Stimulated activated CD4-positive, alpha-beta T cell treated with anti-CD3 and anti-CD28 coated beads, Interleukin-1b, Interleukin-23, amount 100 ng/mL, for 1 hour (primary cell): ENCODE measurements around the gene MYL11.
A peak's percentile ranks its signal among the peaks of the same experiment; 100 is the strongest.

ENCODE experiments used
- DNase-seq, 2 donors: peaks; one replicate each; pipeline ENCODE4 v3.0.0-alpha.2; 2020; ENCODE audit warnings: low read depth in 2 of 2

Gene MYL11

DNA sequence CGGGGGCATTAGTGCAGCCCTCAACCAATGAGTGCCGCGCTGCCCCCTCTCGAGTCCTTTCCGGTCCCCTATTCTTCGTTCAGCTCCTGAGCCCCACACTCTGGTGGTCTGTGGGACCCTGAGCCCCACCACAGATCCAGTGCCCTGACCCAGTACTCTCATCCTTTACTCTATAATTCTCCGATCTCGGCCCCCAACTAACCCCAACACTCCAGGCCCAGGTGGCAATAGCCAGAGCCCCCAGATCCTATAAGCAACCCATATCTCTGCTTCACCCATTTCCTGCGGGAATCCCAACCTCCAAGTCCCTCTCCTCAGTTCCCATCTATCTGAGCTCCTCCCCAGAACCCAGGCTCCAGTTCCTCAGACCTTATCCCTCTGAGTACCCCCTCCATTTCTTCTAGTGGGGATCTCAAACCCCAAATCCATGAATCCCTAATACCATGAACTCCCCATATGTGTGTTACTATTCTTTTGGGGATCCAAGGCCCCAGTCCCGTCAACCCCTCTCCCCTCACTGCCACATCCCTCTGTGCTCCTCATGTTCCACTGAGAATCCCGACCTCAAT is 3.3 kb upstream of the MYL11 start:
- DNase-seq = no peak

DNA sequence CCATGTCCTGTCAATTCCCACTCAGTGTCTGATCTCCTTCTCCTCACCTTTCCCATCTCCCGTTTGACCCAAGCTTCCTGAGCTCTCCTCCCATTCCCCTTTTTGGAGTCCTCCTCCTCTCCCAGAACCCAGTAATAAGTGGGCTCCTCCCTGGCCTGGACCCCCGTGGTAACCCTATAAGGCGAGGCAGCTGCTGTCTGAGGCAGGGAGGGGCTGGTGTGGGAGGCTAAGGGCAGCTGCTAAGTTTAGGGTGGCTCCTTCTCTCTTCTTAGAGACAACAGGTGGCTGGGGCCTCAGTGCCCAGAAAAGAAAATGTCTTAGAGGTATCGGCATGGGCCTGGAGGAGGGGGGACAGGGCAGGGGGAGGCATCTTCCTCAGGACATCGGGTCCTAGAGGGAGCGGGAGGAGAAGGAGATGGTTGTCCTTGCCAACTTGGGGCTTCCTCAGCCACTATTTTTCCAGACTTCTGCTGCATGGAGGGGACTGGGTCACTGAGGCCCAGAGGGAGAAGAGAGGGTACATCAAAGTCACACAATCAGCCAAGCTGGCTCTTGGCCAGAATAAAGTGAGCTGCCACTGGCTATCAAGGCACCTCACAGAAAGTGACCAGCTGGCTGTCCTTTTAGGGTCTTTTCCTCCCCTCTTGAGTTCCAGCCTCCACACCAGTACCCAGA is 2.4 kb upstream of the MYL11 start:
- no peak for DNase-seq

DNA sequence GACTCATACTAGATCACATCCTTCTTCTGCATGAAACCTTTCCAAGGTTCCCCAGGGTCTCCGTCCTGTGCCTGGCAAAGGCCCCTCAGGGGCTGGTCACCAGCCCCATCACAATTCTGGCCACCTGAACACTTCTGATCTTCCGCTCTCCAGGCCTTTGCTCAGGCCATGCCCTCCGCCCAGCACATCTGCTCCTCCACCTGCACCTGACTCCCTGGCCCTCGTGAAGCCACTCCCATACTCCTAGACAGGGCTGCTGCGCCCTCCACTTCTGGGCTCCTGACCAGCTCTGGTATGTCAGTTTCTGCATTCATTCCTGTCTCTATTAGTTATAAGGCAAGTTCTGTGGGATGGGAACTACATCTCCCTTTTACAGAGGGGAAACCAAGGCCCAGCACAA is 1.9 kb upstream of the MYL11 start:
- no peak for DNase-seq

DNA sequence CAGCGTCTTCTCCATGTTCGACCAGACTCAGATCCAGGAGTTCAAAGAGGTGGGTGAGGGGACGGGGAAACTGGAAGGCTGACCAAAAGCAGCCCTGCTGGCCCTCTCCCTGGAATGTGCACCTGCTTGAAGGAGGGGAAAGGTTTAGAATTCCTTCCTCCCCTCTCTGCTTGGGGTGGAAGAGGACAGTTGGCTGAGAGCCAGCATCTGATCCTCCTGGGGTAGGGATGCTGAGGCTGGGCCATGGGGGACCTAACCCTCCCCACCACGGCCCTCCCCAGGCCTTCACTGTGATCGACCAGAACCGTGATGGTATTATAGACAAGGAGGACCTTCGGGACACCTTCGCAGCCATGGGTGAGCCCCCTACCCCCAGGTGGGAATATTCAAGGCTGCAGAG is 1.3 kb downstream of the MYL11 start:
- no peak for DNase-seq

DNA sequence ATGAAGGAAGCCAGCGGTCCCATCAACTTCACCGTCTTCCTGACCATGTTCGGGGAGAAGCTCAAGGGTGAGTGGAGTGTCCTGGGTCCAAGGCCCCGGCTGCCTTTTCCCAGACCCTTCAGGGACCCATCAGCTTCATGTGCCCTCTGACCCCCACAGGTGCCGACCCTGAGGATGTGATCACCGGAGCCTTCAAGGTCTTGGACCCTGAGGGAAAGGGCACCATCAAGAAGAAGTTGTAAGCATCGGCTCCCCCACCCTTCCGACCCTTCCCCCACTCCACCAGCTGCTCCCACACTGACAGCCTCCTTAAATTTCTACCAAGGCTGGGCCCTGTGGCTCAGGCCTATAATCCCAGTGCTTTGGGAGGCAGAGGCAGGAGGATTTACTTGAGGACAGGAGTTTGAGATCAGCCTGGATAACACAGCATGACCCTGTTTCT is 1.9 kb downstream of the MYL11 start:
- DNase-seq = no peak

DNA sequence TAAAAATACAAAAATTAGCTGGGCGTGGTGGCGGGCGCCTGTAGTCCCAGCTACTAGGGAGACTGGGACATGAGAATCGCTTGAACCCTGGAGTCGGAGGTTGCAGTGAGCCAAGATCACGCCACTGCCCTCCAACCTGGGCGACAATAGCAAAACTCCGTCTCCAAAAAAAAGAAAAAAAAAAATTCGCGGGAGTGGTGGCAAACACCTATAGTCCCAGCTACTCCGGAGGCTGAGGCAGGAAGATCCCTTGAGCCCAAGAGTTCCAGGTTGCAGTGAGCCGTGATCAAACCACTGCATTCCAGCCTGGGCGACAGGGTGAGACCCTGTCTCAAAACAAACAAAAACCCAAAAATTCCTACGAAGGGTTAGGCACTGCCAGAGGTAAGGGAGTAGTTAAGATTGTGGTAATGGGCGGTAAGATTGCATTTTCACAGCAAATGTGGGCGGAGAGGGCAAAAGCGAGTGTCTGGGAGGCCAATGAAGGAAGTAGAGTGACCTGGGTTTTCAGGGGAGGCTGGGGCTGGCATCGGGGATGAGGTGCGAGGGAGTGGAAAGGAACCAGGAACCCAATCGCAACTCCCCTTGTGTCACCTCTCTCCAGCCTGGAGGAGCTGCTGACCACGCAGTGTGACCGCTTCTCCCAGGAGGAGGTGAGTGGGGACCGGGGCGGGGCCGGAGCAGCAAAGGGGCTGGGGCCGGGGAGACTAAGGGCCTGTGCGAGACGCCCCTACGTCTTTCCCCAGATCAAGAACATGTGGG is 2.6 kb downstream of the MYL11 start:
- no peak for DNase-seq

DNA sequence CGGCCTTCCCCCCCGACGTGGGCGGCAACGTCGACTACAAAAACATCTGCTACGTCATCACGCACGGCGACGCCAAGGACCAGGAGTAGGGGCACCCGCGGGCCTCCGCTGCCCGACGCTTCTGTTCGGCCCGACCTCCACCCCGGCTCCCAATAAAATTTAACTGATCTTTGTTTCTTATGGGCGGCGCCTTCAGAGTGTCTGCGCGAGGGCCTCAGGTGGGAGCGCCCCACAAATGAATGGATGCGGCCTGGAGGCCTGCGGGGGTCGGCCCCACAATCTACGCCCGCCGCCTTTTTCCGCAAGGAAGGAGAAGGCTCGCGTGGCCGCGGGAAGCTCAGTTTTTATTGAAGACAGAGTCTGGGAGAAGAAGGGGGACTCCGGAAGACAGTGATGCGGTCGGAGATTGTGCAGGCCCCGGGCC is 3.2 kb downstream of the MYL11 start:
- DNase-seq = peak; percentile 72 to 73

DNA sequence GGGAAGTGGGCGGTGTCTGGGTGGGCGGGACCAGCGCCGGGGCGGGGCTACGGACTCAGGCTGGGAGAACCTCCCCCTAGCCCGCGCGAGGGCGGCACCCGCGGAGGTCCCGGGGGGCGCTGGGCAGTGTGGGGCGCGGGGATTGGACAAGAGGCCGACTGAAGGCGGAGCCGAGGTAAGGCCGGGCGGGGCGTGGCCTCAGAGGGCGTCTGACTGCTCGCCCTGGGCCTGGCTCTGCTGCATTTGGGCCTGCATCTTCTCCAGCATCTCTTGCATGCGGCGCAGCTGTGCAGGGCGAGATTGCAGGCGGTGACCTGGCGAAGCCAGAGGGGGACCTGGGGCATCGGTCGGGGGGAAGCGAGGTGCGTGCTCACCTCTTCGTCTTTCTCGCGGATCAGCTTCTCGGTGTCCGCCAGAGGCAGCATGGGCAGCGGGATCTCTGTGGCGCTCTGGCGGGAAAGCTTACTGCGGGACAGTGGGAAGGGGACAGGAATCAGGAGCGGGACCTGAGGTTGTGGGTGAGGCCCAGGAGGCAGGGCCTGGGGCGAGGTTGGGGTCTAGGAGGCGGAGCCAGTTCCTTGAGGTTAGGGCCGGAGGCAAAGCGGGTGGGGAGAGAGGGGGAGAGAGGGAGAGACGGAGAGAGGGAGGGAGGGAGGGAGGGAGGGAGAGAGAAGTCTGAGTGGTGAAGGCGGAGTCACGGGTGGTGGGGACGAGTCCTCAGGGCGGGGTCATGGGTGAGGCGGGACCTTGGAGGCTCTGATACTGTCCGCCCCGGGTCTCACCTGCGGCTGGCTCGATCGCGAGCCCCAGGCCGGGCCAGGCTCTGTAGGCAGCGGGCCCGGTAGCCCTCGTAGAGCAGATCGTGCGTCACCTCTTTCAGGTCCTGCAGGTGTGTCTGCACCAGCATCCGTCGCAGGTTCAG is 3.9 kb downstream of the MYL11 start:
- peak; percentile 99 to 100 for DNase-seq

DNA sequence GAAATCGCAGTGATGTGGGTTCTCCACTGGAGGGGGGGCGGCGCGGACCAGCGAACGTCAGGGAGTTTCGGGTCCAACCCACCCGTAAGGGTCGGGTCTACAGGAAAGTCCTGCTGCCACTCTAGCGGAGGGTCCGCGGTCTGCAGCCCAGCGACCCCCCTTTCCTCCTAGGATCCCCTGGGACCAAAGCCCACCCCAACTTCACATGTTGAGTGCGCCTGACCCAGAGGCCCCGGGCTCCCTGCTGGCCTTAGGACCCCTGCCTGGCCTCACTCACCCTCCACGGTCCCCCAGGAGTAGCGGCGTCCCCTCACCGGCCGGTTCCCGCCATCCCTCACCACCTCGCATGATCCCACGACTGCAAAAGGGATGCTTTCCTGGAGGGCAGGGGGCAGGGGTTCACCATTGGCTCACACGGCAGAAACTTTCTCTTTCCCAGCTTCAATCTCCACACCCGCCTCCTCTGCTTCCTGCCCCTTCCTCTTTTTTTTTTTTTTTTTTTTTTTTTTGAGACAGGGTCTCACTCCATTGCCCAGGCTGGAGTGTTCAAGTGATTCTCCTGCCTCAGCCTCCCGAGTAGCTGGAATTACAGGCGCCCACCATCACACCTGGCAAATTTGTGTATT is 4.7 kb downstream of the MYL11 start:
- DNase-seq = no peak

DNA sequence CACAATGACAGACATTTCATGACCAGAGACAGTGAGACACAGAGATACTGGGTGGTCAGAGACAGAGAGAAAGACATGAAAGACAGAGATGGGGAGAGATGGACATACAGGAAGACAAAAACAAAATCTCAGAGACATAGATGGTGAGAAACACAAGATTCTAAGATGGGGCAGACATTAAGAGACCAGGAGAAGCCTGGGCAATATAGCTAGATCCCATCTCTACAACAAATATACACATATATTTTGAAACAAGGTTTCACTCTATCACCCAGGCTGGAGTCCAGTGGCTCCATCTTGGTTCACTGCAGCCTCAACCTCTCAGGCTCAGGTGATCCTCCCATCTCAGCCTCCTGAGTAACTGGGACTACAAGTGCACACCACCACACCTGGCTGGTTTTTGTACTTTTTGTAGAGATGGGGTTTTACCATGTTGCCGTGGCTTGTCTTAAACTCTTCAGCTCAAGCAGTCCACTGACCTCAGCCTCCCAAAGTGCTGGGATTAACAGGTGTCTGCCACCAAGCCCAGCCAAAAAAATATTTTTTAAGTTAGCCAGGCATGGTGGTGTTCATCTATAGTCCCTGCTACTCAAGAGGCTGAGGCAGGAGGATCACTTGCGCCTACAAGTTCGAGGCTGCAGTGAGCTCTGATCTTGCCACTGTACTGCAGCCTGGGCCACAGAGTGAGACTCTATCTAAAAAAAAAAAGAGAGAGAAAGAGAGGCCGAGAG is 5.6 kb downstream of the MYL11 start:
- DNase-seq = no peak

DNA sequence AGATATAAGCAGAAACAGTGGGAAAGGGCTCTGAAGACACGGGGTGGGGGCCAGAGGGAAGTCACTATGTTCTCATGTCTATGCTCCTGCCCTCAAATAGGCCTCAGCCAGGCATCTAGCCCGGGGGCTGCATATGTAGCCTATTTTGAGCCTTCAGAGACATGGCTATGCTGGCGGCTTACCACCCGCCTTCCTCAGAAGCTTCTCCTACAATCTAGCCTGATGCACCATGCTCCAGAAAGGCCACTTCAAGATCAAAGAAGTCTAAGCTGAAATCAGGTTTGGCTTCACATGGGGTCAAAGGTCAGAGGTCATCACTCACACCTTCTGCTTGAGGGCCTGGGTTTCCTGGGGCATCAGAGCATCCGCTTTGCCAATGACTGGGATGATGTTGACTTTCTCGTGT is 6.2 kb downstream of the MYL11 start:
- no peak for DNase-seq

DNA sequence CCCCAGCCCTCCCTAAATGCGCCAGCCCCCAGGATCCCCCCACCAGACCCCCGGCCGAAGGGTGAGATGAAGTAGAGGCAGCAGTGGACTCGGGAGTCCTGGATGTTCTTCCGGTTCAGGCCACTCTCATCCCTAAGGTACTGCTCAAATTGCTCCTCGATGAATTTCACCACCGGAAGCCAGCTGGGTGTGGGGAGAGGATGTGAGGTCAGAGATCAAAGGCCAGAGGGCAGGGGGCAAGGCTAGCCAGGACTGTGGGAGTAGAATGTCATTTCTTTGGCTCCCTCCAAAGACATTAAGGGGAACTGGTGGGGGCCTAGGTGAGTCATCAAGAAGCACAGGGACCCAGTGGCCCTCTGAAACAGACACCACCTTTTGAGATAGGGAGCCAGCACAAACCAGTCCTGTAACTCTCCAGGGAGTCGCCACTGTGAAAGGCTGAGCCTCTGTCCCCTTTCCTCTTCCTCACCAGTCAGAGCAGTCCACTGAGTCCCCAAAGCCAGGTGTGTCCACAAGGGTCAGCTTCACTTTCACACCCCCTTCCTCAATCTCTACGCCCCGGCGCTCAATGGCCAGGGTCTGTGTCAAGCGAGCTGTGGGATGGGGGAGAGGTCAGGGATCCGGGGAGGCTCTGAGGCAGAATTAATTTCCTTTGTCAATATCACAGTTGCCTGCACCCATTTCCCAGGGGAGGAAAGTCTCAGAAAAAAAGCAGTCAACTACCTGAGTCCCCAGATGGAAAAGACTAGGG is 6.9 kb downstream of the MYL11 start:
- DNase-seq = no peak

DNA sequence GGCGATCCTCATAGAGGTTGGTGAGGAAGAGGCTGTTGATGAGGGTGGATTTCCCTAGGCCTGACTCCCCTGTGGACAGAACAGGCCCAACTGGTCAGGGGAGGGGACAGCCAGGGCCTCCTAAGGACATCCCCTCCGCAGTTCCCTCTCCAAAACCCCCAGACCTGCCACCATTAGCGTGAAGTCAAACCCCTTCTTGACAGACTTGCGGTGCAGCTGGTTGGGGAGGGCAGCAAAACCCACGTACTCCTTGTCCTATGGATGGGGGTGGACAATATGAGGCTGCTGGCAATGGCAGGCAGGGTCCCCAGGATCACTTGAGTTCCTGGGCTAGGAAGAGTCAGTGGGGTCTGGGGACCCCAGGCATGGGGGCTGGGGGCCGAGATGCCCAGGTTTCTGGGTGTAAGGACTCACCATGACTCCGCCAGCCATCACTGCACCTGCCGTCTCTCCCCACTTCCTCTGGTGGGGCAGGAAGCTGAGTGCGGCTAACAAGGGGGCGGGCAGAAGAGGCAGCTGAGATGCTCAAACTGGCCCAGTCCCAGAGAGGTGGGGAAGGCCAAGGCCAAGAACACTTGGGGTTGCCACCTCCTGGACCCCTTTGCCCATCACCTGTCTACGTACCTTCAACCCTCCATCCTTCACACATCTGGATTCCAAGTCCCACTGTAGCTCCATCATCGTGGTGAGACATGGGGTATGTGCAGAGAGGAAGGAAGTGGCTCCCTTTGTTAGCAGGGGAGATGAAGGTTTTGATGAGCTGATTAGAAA is 7.7 kb downstream of the MYL11 start, which contains the start of gene SEPTIN1:
TSS of gene SEPTIN1 (minus strand) at position 451 of the 771 bp plus-strand sequence. CDS start at position 432, 19 bp downstream.
- no peak for DNase-seq

DNA sequence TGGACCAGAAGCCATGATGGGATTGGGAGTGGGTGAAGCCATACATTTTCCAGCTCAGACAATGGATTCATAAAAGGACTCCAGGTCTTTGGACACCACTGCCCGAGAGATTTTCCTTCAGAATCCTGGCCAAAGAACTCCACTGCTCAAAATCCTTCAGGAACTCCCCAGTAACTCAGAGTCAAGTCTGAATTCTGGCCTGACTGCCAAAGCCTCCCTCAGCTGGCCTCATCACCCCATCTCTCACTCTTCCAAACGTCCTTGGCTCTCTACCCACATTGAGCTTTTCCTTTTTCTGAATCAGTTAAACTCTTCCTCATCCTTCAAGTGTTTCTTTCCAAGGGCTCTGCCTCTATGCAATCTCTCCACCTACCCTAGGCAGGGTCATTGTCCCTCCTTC is 8.9 kb downstream of the MYL11 start:
- DNase-seq = no peak

DNA sequence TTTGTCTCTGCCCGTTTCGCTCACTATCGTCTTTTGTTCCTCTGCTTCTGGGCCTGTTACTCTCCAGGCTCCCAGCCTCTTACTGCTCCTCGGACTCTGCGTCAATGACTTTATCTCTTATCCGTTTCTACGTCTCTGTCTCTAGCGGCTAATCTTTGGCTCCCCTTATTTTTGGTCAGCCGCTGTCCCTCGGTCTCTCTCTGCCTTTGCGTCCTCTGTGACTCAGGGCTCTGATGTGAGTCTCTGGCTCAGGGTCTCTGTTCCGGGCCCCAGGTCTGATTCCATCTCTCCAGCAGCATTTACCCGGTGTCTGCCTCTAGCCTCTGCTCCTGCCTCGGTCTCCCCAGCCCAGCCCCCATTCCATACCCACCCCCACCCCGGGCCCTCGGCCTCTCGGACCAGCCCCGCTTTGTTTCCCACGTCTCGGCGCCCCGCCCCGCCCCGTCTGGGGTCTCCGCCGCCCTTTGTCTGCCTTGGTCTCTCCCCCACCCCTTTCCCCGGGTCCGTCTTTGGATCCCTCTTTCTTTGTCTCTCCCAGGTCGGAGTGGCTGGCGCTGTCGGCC is 20.1 kb downstream of the MYL11 start:
- no peak for DNase-seq

DNA sequence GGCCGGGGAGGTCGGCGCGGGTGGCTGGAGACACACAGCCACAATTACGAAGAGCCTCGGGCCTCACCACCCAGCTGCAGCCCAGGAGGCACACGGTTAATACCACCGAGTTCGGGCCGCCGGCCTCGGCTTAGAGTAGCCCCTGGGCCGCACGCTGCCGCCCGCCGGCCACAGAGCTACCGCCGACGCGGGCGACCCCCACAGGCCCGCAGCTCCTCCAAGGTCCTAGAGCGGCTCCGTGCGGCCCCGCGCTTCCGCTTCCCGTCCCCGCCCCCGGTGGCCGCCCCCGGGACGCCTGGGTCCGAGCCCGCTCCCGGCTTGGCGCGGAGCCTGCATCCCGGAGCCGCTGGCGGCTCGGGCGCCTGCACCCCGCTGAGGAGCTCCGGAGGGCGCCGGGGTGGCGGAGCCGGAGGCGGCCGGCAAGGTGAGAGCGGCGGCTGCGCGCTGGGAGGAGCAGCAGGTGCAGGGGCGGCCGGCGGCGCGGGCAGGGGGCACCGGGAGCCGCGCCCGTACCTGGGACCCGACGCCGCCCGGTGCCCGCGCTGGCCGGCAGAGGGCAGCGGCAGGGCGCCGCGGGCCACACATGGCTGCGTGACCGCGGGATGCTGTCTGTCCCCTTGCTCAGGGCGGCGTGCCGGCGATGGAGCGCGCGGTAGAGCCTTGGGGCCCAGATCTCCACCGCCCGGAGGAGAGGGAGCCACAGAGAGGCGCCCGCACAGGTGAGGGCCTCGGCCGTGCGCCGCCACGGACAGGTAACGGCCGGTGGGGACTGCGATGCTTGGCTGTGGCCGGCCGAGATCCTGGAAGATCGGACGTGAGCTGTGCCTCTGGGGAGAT is 20.8 kb downstream of the MYL11 start, which contains the start of gene ZNF48:
TSS of gene ZNF48 (plus strand) at position 266 of the 837 bp plus-strand sequence. CDS start at position 641, 375 bp downstream.
- peak in 1 of 2 donors; percentile 34 for DNase-seq

DNA sequence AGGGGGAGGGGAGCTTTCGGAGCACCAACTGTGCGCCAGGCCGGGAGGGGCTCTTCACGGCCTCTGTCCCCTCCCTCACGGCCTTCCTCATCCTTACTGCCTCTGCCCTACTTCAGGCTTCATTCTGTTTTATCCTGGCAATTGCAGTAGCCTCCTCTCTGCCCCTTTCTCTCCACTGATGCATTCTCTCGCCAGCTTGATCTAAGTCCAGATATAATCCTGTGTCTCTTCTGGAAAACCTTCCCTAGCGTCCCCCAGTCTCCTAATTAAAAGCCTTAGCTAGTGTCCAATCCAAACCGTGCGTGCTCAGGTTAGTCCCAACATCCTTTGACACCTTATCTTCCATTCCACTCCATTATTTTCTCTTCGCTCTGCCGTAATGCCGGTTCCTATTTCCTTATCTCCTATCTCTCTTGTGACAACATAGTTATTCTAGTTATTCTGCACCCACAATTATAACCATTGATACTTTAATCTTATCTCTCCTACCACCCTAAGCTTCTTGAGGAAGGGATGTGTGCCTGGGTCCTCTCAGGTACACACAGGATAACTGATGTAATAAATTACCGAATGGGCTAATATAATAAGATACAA is 21.5 kb downstream of the MYL11 start:
- no peak for DNase-seq
